HFFc6 (cell line): ENCODE results near the gene KANK3. TPM values are rescaled to one million over a fixed set of nuclear protein-coding genes. Genes with fewer than 3 reads are reported as not detected.
"Not testable (repeated sequence)": the region's sequence is repeated elsewhere in the genome, so short reads cannot be mapped to it uniquely, and the experiment has no call there.

Experiments used
- DNase-seq: peaks from one replicate; pipeline ENCODE4 v3.0.0-alpha.2; 2018
- H3K27ac Mint-ChIP-seq: 2 replicates; pipeline ENCODE4 v1.8.0; 2020; ENCODE audit warnings: mild to moderate bottlenecking, mixed read lengths
- H3K27me3 Mint-ChIP-seq: 2 replicates; pipeline ENCODE4 v1.8.0; 2021; ENCODE audit warnings: mild to moderate bottlenecking, moderate library complexity, mixed read lengths; ENCODE audit not compliant: insufficient read depth
- H3K36me3 Mint-ChIP-seq: 2 replicates; pipeline ENCODE4 v1.8.0; 2021; ENCODE audit warnings: low read depth, mixed read lengths
- H3K4me1 Mint-ChIP-seq: 2 replicates; pipeline ENCODE4 v1.8.0; 2020; ENCODE audit warnings: low read depth, mixed read lengths
- H3K4me3 Mint-ChIP-seq: 2 replicates; pipeline ENCODE4 v1.8.0; 2020; ENCODE audit warnings: mild to moderate bottlenecking, moderate library complexity, mixed read lengths
- H3K9me3 Mint-ChIP-seq: 2 replicates; pipeline ENCODE4 v1.8.0; 2020; ENCODE audit warnings: mild to moderate bottlenecking, mixed read lengths
- total RNA-seq, 6 experiments: library from RNA; stranded (reverse); fragmentation: NEBNext Ultra II Directional; extraction: Animal tissue kit (Norgen Biotek cat#: 25700); gene quantifications; 2 replicates in 1 of 6; 3 replicates in 5 of 6; pipeline ENCODE4 v1.2.3, GENCODE V29; 2021
- TF ChIP-seq, protein P1 (sequence below): fragments of 200-600 bp; sonication (generic); IDR thresholded peaks from 2 replicates; pipeline ENCODE4 v1.5.0; 2021; ENCODE audit warnings: antibody characterized with exemption, mild to moderate bottlenecking

The KANK3 gene
- total RNA-seq, 6 experiments from 2014 or later = 0.26 to 0.30 TPM; not detected in 4

GRCh38 chr19:8389891-8390616 lies 47.0 kb upstream of the KANK3 start, which contains the start of gene RAB11B:
TSS of gene RAB11B (plus strand) at chr19:8390360. CDS start at chr19:8390417, 57 bp downstream.
- TF ChIP-seq, protein P1, sequence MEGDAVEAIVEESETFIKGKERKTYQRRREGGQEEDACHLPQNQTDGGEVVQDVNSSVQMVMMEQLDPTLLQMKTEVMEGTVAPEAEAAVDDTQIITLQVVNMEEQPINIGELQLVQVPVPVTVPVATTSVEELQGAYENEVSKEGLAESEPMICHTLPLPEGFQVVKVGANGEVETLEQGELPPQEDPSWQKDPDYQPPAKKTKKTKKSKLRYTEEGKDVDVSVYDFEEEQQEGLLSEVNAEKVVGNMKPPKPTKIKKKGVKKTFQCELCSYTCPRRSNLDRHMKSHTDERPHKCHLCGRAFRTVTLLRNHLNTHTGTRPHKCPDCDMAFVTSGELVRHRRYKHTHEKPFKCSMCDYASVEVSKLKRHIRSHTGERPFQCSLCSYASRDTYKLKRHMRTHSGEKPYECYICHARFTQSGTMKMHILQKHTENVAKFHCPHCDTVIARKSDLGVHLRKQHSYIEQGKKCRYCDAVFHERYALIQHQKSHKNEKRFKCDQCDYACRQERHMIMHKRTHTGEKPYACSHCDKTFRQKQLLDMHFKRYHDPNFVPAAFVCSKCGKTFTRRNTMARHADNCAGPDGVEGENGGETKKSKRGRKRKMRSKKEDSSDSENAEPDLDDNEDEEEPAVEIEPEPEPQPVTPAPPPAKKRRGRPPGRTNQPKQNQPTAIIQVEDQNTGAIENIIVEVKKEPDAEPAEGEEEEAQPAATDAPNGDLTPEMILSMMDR = no peak
- H3K9me3 Mint-ChIP-seq = peaks cover 7% of the 10 kb centered on the region; the same call in 1 of the 2 replicates

DNA sequence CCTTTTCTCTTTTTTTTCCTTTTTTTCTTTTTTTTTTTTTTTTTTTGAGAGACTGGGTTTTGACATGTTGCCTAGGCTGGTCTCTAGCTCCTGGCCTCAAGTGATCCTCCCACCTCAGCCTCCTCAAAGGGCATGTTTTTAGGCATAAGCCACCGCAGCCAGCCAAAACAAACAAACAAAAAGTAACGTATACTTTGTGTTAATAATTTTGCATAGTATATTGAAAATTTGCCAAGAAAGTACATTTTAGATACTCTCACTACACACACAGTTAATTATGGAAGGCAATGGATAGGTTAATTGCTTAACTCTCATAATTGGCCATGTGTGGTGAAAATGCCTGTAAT lies 45.5 kb upstream of the KANK3 start:
- no peak overlapping the region; the same call in 1 of the 2 replicates for H3K27ac Mint-ChIP-seq
- peaks cover 7% of the 10 kb centered on the region; the same call in 1 of the 2 replicates for H3K9me3 Mint-ChIP-seq
- peaks cover 12% of the 10 kb centered on the region; the same call in 1 of the 2 replicates for H3K4me1 Mint-ChIP-seq
- H3K36me3 Mint-ChIP-seq = peaks cover 16% of the 10 kb centered on the region
- no peak for DNase-seq
- TF ChIP-seq, protein P1 = no peak
- H3K27me3 Mint-ChIP-seq = no peaks in the 10 kb centered on the region; the same call in 1 of the 2 replicates
- no peak overlapping the region for H3K4me3 Mint-ChIP-seq

More at GRCh38 chr19:8389891-8390616, 47.0 kb upstream of the KANK3 start, which contains the start of gene RAB11B:
- Mint-ChIP-seq H3K4me3 (peak within 1 kb of the TSS; percentile 92), H3K36me3 (peaks cover 16% of the 10 kb centered on the region), H3K27me3 (no peaks in the 10 kb centered on the region; the same call in 1 of the 2 replicates), H3K4me1 (peaks cover 23% of the 10 kb centered on the region), H3K27ac (peak within 1 kb of the TSS; percentile 93)
- DNase-seq = peak; percentile 100

GRCh38 chr19:8387688-8388611 lies 44.9 kb upstream of the KANK3 start:
- peak overlapping the region; percentile 42; the same call in 1 of the 2 replicates for H3K4me3 Mint-ChIP-seq
- TF ChIP-seq, protein P1 = no peak
- no peak overlapping the region for H3K27ac Mint-ChIP-seq
- no peak for DNase-seq
- no peaks in the 10 kb centered on the region; the same call in 1 of the 2 replicates for H3K27me3 Mint-ChIP-seq
- H3K4me1 Mint-ChIP-seq = peaks cover 9% of the 10 kb centered on the region; the same call in 1 of the 2 replicates
- H3K36me3 Mint-ChIP-seq = peaks cover 16% of the 10 kb centered on the region
- H3K9me3 Mint-ChIP-seq = peaks cover 7% of the 10 kb centered on the region; the same call in 1 of the 2 replicates

- H3K4me3 Mint-ChIP-seq = no peak overlapping the region
- no peak for DNase-seq
- no peaks in the 10 kb centered on the region; the same call in 1 of the 2 replicates for H3K27me3 Mint-ChIP-seq
- TF ChIP-seq, protein P1 = no peak
- H3K27ac Mint-ChIP-seq = no peak overlapping the region; the same call in 1 of the 2 replicates
- peaks cover 16% of the 10 kb centered on the region for H3K36me3 Mint-ChIP-seq
- peaks cover 10% of the 10 kb centered on the region; the same call in 1 of the 2 replicates for H3K4me1 Mint-ChIP-seq
- H3K9me3 Mint-ChIP-seq = peaks cover 7% of the 10 kb centered on the region; the same call in 1 of the 2 replicates
Measured at GRCh38 chr19:8386990-8387389, 43.9 kb upstream of the KANK3 start.

DNA sequence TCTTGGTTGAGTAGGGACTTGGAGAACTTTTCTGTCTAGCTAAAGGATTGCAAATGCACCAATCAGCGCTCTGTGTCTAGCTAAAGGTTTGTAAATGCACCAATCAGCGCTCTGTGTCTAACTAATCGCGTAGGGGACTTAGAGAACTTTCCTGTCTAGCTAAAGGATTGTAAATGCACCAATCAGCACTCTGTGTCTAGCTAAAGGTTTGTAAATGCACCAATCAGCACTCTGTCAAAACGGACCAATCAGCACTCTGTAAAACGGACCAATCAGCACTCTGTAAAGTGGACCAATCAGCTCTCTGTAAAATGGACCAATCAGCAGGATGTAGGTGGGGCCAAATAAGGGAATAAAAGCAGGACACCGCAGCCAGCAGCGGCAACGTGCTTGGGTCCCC lies 43.4 kb upstream of the KANK3 start:
- not testable (repeated sequence) for DNase-seq, H3K27ac Mint-ChIP-seq
- H3K4me1 Mint-ChIP-seq = peaks cover 13% of the 10 kb centered on the region; the same call in 1 of the 2 replicates

DNA sequence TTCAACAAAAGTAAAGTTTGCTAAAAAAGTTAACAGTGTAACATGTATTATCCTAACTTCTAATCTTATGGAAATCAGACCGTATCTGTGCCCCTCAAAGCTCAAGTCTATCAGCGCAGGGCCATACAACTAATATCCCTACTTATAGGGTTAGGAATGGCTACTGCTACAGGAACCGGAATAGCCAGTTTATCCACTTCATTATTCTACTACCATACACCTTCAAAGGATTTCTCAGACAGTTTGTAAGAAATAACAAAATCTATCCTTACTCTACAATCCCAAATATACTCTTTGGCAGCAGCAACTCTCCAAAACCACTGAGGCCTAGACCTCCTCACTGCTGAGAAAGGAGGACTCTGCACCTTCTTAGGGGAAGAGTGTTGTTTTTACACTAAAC lies 42.5 kb upstream of the KANK3 start:
- H3K9me3 Mint-ChIP-seq = not testable (repeated sequence)

More for the DNA sequence above, 43.4 kb upstream of the KANK3 start:
- H3K27me3 Mint-ChIP-seq, H3K4me3 Mint-ChIP-seq, H3K9me3 Mint-ChIP-seq: not testable (repeated sequence)
- H3K36me3 Mint-ChIP-seq = peaks cover 16% of the 10 kb centered on the region

DNA sequence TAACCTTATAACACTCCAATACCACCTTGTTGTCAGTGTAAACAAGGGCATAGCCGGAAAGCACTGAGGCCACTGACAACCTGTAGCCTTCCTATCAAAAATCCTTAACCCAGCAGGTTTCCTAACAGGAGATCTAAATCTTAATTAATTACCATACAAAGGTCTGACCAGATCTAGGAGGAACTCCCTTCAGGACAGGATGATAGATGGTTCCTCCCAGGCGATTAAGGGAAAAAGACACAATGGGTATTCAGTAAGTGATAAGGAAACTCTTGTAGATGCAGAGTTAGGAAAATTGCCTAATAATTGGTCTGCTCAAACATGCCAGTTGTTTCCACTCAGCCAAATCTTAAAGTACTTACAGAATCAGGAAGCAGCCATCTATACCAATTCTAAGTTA lies 42.0 kb upstream of the KANK3 start:
- not testable (repeated sequence) for H3K27ac Mint-ChIP-seq, H3K4me3 Mint-ChIP-seq, H3K27me3 Mint-ChIP-seq, DNase-seq, H3K9me3 Mint-ChIP-seq
- Mint-ChIP-seq H3K36me3 (peaks cover 16% of the 10 kb centered on the region), H3K4me1 (peaks cover 13% of the 10 kb centered on the region; the same call in 1 of the 2 replicates)

More for the DNA sequence above, 42.5 kb upstream of the KANK3 start:
- H3K27ac Mint-ChIP-seq, H3K4me3 Mint-ChIP-seq, H3K27me3 Mint-ChIP-seq, DNase-seq: not testable (repeated sequence)
- peaks cover 16% of the 10 kb centered on the region for H3K36me3 Mint-ChIP-seq
- peaks cover 13% of the 10 kb centered on the region; the same call in 1 of the 2 replicates for H3K4me1 Mint-ChIP-seq

DNA sequence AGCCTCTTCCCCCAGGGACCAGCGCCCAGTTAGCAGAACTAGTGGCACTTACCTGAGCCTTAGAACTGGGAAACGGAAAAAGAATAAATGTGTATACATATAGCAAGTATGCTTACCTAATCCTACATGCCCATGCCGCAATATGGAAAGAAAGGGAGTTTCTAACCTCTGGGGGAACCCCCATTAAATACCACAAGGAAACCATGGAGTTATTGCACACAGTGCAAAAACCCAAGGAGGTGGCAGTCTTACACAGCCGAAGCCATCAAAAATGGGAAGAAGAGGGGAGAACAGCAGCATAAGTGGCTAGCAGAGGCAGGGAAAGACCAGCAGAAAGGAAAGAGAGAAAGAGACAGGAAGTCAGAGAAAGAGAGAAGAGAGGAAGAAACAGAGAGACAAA lies 41.5 kb upstream of the KANK3 start:
- H3K4me3 Mint-ChIP-seq, H3K27ac Mint-ChIP-seq, H3K9me3 Mint-ChIP-seq, H3K27me3 Mint-ChIP-seq, DNase-seq: not testable (repeated sequence)
- Mint-ChIP-seq H3K4me1 (peaks cover 13% of the 10 kb centered on the region; the same call in 1 of the 2 replicates), H3K36me3 (peaks cover 18% of the 10 kb centered on the region)
